SHP77 treated with DMSO at 0.1 percent for 48 hours (cell line): Measurements from ENCODE around the gene REEP6.

Source experiments
- DNase-seq: peaks from one replicate; lab custom pipeline; 2025; lab: John Stamatoyannopoulos, UW

REEP6 gene

DNA sequence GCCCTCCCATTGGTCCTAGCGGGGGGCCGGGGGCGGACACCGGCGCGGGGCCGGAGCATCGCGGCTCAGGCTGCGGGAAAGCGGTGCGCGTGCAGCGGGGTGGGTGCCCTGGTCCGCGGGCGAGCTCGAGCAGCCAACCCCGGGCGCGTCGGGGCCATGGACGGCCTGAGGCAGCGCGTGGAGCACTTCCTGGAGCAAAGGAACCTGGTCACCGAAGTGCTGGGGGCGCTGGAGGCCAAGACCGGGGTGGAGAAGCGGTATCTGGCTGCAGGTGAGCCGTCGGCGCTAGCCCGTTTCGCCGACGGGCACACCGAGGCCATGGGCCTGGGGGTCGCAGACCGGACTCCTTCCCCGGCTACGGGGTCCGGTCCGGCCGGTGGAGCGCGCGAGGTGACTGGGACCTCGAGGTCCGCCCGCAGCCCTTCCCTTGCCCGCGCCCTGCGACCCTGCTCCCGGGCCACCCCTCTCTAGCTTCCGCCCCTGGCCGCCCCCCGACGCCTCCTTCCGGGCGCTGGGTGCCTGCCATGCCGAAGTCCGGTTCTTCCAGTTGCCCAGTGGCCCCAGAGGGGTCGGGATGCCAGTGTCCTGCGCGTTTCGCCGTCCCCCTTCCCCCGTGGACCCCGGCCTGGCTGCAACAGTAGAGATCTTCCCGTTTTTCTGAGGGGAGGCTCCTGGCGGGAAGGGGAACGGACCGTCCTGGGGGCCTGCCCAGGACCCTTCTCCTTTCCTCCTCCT is at the start of gene REEP6:
REEP6 (plus strand) TSS at position 68 of the 735 bp plus-strand sequence; CDS start at position 157, 89 bp downstream.
- no peak for DNase-seq

DNA sequence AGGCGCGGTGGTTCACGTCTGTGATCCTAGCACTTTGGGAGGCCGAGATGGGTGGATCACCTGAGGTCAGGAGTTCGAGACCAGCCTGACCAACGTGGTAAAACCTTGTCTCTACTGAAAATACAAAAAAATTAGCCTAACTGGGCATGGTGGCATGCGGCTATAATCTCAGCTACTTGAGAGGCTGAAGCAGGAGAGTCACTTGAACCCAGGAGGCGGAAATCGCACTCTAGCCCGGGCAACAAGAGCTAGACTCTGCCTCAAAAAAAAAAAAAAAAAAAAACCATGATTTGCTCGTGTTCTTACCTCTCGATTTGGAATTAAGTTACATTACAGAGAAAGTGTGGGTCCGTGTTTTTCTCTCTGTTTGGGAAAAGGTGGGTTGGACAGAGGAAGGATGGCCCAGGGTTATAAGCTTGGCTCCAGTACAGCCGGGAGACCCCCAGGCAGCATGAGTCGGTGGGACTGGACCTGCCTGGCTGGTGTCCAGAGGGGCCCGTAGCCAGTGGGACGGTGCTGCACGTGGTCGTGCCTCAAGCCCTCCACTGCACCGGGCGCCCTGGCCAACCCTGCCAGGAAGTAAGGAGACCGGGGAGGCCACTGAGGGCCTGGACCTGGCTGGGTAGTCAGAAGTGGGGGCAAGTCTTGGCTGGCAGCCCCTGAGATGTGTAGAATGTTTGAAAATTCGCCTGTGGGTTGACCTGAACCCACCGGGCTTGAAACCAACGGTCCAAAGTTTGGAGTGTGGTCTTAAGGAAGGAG is 49.1 kb upstream of the REEP6 start:
- DNase-seq = no peak

DNA sequence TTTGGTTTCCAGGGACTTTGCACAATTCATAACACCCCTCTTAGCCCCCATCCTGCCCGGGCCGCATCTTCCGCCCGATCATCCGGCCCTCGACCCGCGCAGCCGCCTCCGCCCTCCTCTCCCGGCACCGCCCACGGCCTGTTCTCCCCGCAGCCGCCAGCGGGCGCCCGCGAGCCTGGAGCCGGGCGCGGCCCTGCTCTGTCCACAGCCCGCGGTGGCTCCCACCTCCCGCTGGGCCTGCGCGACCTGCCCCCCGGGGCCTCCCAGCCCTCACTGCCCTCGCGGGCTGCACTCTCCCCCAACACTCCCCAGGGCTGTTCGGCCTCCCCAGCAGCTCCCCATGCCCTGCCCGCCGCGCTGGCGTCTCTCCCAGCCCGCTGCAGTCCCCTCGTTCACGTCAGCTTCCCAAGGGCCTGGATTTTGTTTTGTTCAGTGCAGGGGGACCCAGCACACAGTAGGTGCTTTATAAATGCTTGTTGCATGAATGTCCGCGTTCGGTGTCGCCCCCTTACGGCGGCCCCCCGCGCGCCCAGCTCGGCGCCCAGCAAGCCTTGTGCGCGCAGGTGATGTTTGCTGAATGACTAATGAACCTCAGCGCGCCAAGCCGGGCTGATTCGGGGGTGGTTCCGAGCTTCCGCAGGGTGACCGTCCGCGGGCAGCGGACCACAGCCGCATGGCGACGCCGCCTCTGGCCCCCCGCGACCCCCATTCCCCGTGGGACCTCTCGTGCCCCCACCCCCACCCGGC is 45.6 kb upstream of the REEP6 start:
- no peak for DNase-seq

DNA sequence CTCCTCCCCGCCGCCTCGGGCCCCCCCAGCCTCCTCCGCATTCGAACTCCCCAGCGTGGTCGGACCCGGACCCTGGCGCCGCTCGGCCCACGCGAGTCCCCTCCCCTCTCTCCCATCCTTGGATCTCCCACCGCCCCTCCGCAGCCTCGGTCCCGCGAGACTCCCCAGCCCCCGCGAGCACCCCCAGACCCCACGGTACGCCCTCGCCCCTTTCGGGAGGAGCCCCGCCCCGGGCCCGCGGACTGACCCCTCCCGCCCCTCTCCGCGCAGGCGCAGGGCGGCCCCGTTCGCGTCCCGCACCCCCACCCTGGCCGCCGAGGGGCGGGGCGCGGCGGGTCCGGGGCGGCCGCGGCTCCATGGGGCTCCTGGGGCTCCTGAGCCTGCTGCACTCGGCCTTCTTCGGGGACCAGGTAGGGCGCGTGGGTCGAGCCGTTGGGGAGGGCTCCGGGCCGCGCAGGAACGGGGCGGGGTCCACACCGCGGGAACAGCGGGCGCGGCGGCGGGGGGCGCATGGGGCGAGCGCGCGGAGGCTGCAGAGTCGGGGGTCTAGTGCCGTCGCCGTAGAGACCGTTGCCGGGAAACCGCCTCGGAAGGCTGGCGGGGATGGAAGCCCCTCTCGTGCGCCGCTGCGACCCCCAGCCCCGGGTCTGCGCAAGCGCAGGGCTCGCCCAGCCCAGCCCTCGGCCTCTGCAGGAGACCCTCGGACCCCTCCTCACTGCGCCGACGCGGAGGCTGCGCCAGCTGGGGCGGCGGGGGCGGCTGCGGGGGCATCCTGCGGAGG is 44.9 kb upstream of the REEP6 start:
- DNase-seq = no peak

DNA sequence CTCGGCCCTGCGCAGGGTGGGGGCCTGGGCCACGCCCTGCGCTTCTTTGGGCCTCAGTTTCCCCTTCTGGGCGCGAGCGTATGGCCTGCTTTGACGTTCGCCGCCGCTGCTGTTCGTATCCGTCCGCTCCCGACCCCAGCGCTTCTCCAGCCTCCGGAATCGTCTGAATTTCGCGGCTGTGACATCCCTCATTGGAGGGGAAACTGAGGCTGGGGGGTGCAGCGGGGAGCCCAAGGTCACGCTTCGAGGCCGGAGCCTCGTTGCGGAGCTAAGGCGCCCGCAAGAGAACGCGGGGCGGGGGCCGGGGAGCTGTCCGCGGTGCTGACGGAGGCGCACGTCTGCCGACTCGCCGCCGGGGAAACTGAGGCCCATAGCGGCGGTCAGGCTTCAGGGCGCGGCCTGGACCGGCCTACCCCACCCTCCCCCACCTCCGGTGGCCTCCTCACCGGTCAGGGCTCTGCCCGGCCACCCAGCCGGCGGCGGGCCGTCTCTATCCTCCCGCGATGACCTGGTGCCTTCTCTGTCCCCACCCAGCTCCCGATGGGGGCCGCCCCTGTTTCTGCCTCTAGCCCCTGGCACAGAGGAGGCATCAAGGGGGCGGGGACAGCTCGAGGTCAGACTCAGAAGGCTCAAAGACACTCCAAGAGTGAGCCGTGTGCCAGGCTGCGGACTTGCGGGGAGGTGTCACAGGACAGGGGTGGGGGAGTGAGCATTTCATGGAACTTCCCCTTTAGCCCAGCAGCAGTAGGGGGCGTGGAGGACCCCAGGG is 44.1 kb upstream of the REEP6 start:
- DNase-seq = no peak

DNA sequence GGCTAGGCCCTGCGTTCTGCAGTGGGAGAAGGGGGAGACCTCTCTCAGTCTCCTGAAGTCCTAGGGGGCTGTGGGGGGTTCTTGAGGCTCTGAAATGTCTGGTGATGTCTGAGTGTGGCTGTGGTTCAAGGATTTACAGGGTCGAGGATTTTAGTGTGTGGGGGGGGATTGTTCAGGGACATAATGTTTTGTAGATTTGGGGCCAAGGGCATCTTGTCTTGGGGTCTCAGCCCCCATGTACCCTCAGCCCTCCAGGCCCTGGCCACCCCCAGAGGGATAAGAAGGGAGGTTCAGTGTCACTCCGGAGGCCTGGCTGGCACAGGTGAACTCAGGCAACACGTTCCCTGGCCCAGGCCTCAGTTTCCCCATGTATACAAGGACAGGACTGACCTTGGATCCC is 43.5 kb upstream of the REEP6 start:
- no peak for DNase-seq

DNA sequence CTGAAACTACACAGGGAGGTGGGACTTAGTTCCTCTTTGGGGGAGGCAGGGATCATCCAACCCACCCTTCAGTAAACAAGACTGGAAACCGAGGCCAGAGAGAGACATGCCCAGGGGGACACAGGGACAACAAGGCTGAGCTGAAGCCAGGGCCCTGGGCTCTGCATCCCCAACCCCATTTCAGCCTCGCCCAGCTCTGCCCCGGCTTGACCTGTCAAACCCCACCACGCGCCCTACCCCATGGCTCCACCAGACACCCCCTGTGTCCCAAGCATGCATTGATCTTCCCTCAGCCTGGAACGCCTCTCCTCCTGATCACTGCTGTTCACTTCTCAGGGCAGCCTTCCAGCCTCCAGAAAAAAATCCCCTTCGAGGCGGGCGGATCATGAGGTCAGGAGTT is 43.0 kb upstream of the REEP6 start:
- DNase-seq = no peak

DNA sequence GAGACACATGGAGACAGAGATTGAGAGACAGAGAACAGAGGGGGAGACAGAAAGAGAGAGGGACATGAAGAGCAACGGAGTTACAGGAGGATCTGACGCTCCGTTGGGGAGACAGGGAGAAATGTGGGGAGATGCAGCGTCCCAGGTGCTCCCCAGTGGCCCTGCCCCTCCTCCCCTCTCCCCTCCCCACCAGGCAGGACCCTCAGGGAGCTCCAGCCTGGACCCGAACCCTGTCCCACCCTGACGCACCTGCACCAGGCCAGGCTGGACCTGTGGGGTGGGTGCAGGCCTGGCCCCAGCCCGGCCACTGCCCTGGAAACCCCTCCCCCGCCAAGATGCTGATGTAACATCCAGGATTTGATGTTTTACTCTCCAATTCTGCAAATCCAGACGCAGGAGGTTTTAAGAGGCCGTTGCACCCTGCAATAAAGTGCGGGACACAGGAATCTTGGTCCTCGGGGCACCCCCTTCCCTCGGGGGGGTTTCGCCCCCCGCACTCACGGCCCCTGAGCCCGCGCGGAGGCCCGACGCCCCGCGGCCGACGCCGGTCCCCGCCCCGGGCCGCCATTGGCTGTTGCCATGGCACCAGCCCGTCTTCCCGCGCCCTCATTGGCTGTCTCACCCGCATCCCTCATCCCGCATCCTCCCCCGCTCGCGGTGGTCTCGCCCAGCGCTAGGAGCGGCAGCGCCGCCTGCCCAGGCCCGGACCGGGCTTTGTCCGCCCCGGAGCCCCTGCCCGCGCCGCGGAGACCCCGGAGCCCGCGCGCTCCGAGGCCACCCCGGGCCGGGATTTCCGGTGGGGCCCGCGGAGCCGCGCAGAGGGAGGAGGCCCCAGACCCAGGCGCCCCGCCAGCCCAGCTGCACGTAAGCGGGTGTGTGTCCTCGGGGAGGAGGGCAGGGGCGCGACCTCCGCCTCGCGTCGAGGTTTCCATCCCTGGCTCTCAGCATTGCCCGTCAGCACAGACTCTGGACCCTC is 41.2 kb upstream of the REEP6 start, which contains the start of gene APC2:
APC2 (plus strand) TSS at position 655 of the 976 bp plus-strand sequence. CDS start 2,881 bp downstream, outside the sequence.
- no peak for DNase-seq

DNA sequence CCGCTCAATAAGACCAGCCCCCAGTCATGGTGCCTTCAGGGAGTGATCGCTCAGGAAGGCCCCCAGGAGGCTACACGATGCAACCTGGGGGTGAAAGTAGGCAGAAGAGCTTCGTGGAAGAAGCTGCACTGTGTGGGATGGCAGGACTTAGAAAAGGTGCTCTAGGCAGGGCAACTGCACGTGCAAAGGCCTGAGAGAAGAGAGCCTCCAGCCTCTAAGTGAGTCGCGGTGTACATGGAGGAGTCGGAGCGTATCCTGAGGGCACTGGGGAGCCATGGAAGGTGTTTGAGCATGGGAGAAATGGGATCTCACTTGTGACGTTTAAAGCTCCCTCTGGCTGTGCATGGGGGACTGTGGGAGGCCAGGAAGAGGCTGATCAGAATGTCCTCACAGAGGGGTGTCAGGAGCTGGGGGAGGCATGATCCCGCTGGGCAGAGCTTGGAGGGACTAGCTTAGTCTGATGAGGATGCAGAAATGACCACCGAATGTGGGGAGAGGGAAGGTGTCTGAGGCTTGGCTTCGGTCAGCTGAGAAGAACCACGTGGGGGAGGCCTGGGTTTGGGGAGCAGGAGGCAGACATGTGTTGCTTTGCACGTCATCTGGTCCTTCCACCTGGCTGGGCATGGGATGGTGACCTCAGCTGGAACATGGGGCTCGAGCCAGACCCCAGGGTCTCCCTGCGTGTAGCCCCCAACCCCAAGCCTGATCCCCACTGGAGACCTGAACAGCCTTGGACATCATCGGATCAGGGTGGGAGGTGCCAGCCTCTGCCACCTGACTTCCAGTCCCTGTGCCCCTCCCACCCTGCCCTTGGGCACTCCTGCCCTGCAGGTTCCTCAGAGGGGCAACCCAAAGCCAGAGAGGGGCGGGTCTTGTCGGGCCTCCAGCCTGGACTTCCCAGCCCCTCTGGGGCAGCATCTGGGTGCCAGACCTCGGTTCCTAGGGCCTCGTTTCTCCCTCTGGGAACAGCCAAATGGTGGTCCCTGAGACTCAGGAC is 39.9 kb upstream of the REEP6 start:
- no peak for DNase-seq

DNA sequence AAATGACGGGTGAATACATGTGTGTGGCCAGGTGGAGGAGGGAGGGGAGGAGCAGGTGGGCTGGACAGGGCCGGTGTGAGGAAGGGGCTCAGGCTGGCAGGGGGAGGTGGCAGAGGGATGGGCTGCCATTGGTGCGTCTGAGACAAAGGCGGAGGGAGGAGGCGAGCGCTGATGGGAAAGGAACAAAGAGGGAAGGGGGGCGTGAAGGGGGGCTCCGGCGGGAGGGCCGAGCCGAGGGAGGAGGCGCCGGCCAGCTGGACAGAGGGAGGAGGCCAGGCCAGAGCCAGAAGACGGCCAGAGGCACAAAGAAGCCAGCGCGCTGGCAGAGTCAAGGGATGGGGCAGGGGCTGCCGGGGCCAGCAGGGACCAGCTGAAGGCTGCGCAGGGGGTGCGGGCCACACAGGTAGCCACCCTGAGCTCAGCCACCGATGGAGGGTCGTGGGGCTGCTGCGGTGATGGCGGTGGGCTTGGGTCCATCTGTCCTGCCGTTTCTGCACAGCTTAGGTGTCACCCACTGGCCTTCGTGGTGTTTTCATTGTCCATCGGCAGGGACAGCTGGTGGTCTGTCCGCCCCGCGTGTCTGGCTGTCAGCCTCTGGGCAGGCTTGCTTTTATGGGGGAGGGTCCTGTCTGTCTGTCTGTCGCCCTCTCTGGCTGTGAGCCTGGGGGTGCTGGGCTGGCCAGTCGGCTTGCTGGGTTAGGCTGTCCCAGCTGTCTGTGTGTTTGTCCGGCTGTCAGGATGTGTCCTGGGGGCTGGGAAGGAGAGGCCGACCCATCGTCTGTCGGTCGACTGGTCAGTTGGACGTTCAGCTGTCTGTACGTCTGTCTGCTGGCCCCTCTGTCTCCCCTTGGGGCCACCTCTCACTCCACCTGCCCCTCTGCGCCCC is 38.8 kb upstream of the REEP6 start:
- no peak for DNase-seq

DNA sequence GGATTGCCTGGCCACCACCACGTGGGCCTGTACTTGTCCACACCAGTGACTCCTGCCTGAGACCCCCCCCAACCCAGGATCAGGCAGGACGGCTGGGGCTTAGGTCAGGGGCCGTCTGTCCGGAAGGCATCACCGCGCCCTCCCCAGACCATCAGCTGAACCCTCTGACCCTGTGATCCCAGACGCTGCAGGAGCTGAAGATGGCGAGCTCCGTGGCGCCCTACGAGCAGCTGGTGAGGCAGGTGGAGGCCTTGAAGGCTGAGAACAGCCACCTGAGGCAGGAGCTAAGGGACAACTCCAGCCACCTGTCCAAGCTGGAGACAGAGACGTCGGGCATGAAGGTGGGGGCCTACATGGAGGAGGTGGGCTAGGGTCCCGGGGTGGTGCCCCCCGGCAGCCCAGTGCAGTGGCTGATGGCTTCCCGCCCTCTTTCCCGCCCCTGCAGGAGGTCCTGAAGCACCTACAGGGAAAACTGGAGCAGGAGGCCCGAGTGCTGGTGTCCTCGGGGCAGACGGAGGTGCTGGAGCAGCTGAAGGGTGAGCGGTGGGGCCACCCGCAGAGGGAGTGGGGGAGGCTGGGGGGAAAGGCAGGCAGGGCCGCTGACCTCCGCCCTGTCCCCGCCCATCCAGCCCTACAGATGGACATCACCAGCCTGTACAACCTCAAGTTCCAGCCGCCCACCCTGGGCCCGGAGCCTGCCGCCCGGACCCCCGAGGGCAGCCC is 38.0 kb upstream of the REEP6 start:
- no peak for DNase-seq

DNA sequence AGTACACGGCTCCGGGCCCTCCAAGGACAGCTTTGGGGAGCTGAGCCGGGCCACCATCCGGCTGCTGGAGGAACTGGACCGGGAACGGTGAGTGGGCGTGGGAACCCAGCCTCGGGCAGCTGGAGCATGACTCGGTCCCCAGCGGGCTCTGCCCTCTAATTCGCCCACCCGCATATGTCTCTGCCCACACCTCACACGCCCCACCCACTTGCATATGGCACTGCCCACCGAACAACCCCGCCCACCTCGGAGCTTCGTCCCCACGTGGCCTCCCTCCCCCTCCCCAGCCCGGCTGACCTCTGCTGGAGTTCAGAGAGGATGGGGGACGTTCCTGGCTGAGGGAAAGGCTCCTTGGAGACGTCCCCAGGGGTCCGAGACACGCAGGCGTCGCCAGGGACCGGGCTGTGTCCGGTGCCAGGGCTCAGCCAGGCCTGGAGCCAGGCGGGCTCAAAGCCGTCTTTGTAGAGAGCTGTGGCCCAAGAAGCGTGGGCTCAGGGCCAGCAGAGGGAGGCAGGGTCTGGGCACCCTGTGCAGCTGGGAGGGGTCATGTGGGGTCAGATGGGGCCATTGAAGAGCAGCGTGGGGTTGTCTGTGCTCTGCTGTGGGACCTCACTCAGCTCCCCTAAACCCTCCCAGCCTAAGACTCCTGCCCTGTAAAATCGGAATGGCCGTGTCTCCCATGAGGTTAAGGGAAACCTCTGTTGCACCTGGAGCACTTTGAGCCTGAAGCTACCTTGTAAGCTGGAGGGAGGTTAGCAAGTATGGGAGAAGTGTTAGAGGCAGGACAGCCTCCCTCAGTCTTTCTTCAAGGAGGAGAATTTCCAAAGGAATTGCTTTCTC is 37.2 kb upstream of the REEP6 start:
- DNase-seq = no peak

DNA sequence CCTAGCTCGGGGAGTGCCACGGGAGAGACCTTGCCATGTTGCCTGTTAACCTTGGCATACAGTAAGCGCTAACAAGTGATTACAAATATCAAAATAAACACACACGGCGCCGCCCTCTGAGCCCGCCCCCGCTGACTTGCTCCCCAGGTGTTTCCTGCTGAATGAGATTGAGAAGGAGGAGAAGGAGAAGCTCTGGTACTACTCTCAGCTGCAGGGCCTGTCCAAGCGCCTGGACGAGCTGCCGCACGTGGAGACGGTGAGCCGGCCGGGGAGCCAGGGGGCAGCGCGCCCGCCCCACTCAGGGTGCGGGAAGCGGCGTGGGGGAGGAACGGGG is 36.0 kb upstream of the REEP6 start:
- no peak for DNase-seq

DNA sequence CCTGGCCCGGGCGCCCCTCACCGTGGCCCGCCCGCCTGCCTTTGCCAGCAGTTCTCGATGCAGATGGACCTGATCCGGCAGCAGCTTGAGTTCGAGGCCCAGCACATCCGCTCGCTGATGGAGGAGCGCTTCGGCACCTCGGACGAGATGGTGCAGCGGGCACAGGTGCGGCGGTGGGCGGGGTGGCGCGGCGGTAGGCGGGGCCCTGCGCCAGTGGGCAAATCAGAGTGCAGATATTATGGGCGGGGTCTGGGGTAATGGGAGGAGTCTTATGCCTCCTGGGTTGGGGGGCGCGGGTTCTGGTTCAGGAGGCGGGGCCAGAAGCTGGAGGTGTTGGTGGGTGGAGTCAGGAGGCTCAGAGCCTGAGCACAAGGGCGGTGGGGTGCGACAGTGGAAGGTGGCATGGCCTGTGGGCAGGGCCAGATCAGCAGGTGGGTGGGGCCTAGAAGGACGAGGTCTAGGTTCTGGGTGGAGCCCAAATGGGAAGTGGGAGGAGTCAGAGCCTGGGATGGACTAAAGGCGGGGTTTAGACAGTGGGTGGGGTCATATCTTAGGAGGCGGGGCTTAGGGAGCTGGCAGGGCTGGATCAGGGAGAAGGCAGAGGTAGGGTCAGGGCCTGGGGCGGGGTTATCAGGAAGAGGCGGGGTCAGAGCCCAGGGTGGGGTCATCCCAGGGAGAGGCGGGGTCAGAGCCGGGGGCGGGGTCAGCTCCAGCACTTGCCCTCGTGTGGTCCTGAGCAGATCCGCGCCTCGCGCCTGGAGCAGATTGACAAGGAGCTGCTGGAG is 35.5 kb upstream of the REEP6 start:
- peak; percentile 46 for DNase-seq
